ENCODE data around the gene PHACTR1.

GRCh38 chr6:12935637-12936036 is 219.1 kb downstream of the PHACTR1 start:
- TF ChIP-seq CTCF (conservative IDR thresholded peaks at IDR 0.05 in 1 of 2, IDR thresholded peaks at IDR 0.05 in 1 of 2; ENCODE audit: low read depth in 1 of 2, low read length in 2 of 2) = no peak
- no peak for TF ChIP-seq EZH2 (IDR thresholded peaks at IDR 0.05; ENCODE audit: low read length, missing control alignments)

Measured in fibroblast of lung (primary cell).